Ishikawa (cell line): ENCODE results near the gene MTSS2.

ENCODE experiments used
- CREB1 ChIP-seq: IDR thresholded peaks from 2 replicates; pipeline ENCODE4 v1.6.1; 2012; ENCODE audit warnings: low read depth
- EGR1 ChIP-seq: IDR thresholded peaks from 2 replicates; pipeline ENCODE4 v1.6.1; 2012
- EP300 ChIP-seq: IDR thresholded peaks from 2 replicates; pipeline ENCODE4 v1.6.1; 2012; ENCODE audit warnings: borderline replicate concordance
- REST ChIP-seq: IDR thresholded peaks from 2 replicates; pipeline ENCODE4 v1.6.1; 2012; ENCODE audit warnings: low read depth, mild to moderate bottlenecking
- YY1 ChIP-seq: IDR thresholded peaks from 2 replicates; pipeline ENCODE4 v1.6.1; 2012; ENCODE audit warnings: low read depth
- ZBTB7A ChIP-seq: IDR thresholded peaks from 2 replicates; pipeline ENCODE4 v1.6.1; 2012; ENCODE audit warnings: low read depth

GRCh38 chr16:70656065-70656711, 29.7 kb downstream of the MTSS2 start:
- TF ChIP-seq YY1, result no peak
- no peak for TF ChIP-seq EGR1
- TF ChIP-seq REST, result no peak
- no peak for TF ChIP-seq EP300
- no peak for TF ChIP-seq ZBTB7A
- no peak for TF ChIP-seq CREB1
